Kidney (tissue), 14 donors: ENCODE measurements around the gene LASP1. TPM values are rescaled to one million over a fixed set of nuclear protein-coding genes. Genes with fewer than 3 reads are reported as not detected.

Source experiments
- DNase-seq, 5 donors: peaks; one replicate each; pipeline ENCODE4 v3.0.0-alpha.2; 2013 to 2020
- FAIRE-seq: peaks from 2 replicates; lab custom pipeline; 2012; peaks lifted over from hg19 to GRCh38; lab: Jason Lieb, UNC
- H3K27ac ChIP-seq, 2 donors: one replicate each; pipeline ENCODE4 v1.7.0; 2013; ENCODE audit warnings: low read depth in 2 of 2, low read length in 2 of 2, inconsistent platforms in 1 of 2
- H3K27me3 ChIP-seq: one replicate; pipeline ENCODE4 v1.7.1; 2013; ENCODE audit warnings: low read length, inconsistent platforms; ENCODE audit not compliant: control insufficient read depth, insufficient read depth
- H3K36me3 ChIP-seq, 3 donors: one replicate each; pipeline versions ENCODE4 v1.7.0 to v1.7.1; 2013; ENCODE audit warnings: low read length in 3 of 3, control low read depth in 1 of 3, inconsistent platforms in 1 of 3; ENCODE audit not compliant: insufficient read depth in 3 of 3, control insufficient read depth in 2 of 3
- H3K4me1 ChIP-seq, 3 donors: one replicate each; pipeline versions ENCODE4 v1.7.0 to v1.7.1; 2013; ENCODE audit warnings: low read length in 3 of 3, inconsistent platforms in 1 of 3, low read depth in 1 of 3; ENCODE audit not compliant: control insufficient read depth in 2 of 3, insufficient read depth in 2 of 3
- H3K4me3 ChIP-seq, 3 donors: one replicate each; pipeline versions ENCODE4 v1.7.0 to v1.8.1; 2013; ENCODE audit warnings: low read length in 3 of 3, control low read depth in 1 of 3, inconsistent platforms in 1 of 3
- H3K9ac ChIP-seq, 3 donors: one replicate each; pipeline versions ENCODE4 v1.7.0 to v1.7.1; 2013; ENCODE audit warnings: low read length in 3 of 3, control low read depth in 1 of 3, inconsistent platforms in 1 of 3
- H3K9me3 ChIP-seq, 3 donors: one replicate each; pipeline versions ENCODE4 v1.7.0 to v1.7.1; 2013; ENCODE audit warnings: low read length in 3 of 3, control low read depth in 1 of 3, inconsistent platforms in 1 of 3; ENCODE audit not compliant: control insufficient read depth in 2 of 3, insufficient read depth in 1 of 3
- CTCF ChIP-seq: IDR thresholded peaks from 3 replicates; pipeline ENCODE4 v1.5.1; 2012; ENCODE audit warnings: mild to moderate bottlenecking, moderate library complexity, borderline replicate concordance; ENCODE audit not compliant: insufficient read depth; ENCODE audit errors: extremely low read depth
- intact Hi-C: fragments of 100-400 bp; cut with DNase I; formaldehyde crosslinking; loops from one replicate; pipeline ENCODE4 v1.11.1; 2022
- microRNA-seq: library from miRNA; unstranded; fragments of <30 nt; microRNA quantifications from one replicate; pipeline ENCODE4 v1.2.0, GENCODE V29; 2020
- polyA plus RNA-seq: library from polyadenylated mRNA; stranded (reverse); fragments of 350-450 nt; fragmentation: Illumina TruSeq; extraction: RNeasy Lipid Tissue Mini Kit (QIAGEN cat#74804); gene quantifications from one replicate; pipeline ENCODE4 v1.2.3, GENCODE V29; 2014; ENCODE audit warnings: low read depth, low replicate concordance; ENCODE audit not compliant: insufficient read depth
- total RNA-seq: library from RNA; stranded (reverse); fragmentation: NEBNext Ultra II Directional; extraction: Animal tissue kit (Norgen Biotek cat#: 25700); gene quantifications from one replicate; pipeline ENCODE4 v1.2.1, GENCODE V29; 2021
- donor health status: control.
- donor health status: control.
- donor health status: control.
- donor health status: control.
- donor health status: control.
- donor health status: DM: yes; HTN: yes; CAD: no.
- donor health status: Normal renal cell carcinoma (clear cell type).

The LASP1 gene
- total and polyA plus RNA-seq, 2 donors from 2014 or later: 62.5 to 138 TPM

GRCh38 chr17:38970804-38971203, 100.9 kb downstream of the LASP1 start:
- Histone ChIP-seq H3K4me3 (no peak overlapping the region), H3K4me1 (peaks cover 0 to 7% (median 0%) of the 10 kb centered on the region in 3 donors), H3K36me3 (no peaks in the 10 kb centered on the region), H3K27ac (no peak overlapping the region), H3K9ac (no peak overlapping the region), H3K9me3 (no peaks in the 10 kb centered on the region), H3K27me3 (no peaks in the 10 kb centered on the region)
- DNase-seq: peak in 1 of 5 donors; percentile 15
- TF ChIP-seq CTCF: no peak
- no peak for FAIRE-seq
- intact Hi-C loops: no loop called here

Small RNA genes lying within 50 kb of the gene (microRNA-seq; reads per million reads assigned to microRNA genes)
- gene MIR4727 (not detected), gene MIR6779 (not detected)

Other genes starting within 250 kb of the LASP1 start
- 1.3 TPM for gene EPOP, start 195.1 kb upstream of the LASP1 start, total RNA-seq
- 0.49 TPM for gene EPOP, start 195.1 kb upstream of the LASP1 start, polyA plus RNA-seq
- gene MLLT6, start 164.8 kb upstream of the LASP1 start, total RNA-seq: 199 TPM
- 34.3 TPM for gene MLLT6, start 164.8 kb upstream of the LASP1 start, polyA plus RNA-seq
- gene CISD3, start 139.7 kb upstream of the LASP1 start, total RNA-seq: 37.7 TPM
- 152 TPM for gene CISD3, start 139.7 kb upstream of the LASP1 start, polyA plus RNA-seq
- 62.2 TPM for gene PCGF2, start 121.7 kb upstream of the LASP1 start, total RNA-seq
- gene PCGF2, start 121.7 kb upstream of the LASP1 start, polyA plus RNA-seq: 111 TPM
- 156 TPM for gene PSMB3, start 117.3 kb upstream of the LASP1 start, total RNA-seq
- gene PSMB3, start 117.3 kb upstream of the LASP1 start, polyA plus RNA-seq: 347 TPM
- gene PIP4K2B, start 70.5 kb upstream of the LASP1 start, total RNA-seq: 41.2 TPM
- 15.3 TPM for gene PIP4K2B, start 70.5 kb upstream of the LASP1 start, polyA plus RNA-seq
- 25.7 TPM for gene CWC25, start 44.7 kb upstream of the LASP1 start, total RNA-seq
- 12.9 TPM for gene CWC25, start 44.7 kb upstream of the LASP1 start, polyA plus RNA-seq
- gene RPL23, start 16.3 kb upstream of the LASP1 start, total RNA-seq: 1,183 TPM
- 2,399 TPM for gene RPL23, start 16.3 kb upstream of the LASP1 start, polyA plus RNA-seq
- not detected for gene FBXO47, start 97.3 kb downstream of the LASP1 start, total RNA-seq
- gene FBXO47, start 97.3 kb downstream of the LASP1 start, polyA plus RNA-seq: not detected